Stimulated activated naive CD8-positive, alpha-beta T cell treated with anti-CD3 and anti-CD28 coated beads, Interleukin-15, amount 100 ng/mL, for 72 hours (primary cell): ENCODE results near the gene MSANTD7.
"Not testable (repeated sequence)": the region's sequence is repeated elsewhere in the genome, so short reads cannot be mapped to it uniquely, and the experiment has no call there.

ENCODE experiments used
- ATAC-seq: fragments of 150-1000 bp; cut with Tn5 transposase; 2 replicates; pipeline ENCODE4 v1.10.0; 2021; ENCODE audit warnings: mild to moderate bottlenecking, moderate library complexity
- DNase-seq, 2 donors: peaks; one replicate each; pipeline ENCODE4 v3.0.0; 2021 to 2022
- H3K27ac Mint-ChIP-seq, 2 donors: one replicate each; pipeline ENCODE4 v1.8.0; 2022; ENCODE audit warnings: mild to moderate bottlenecking in 2 of 2, mixed read lengths in 2 of 2, moderate library complexity in 2 of 2
- H3K27me3 Mint-ChIP-seq: one replicate; pipeline ENCODE4 v1.8.0; 2022; ENCODE audit warnings: mixed read lengths
- H3K4me1 Mint-ChIP-seq: one replicate; pipeline ENCODE4 v1.8.0; 2022; ENCODE audit warnings: mild to moderate bottlenecking, mixed read lengths
- H3K4me3 Mint-ChIP-seq, 2 donors: one replicate each; pipeline ENCODE4 v1.8.0; 2022; ENCODE audit warnings: mild to moderate bottlenecking in 2 of 2, mixed read lengths in 2 of 2, moderate library complexity in 1 of 2
- H3K9me3 Mint-ChIP-seq, 2 donors: one replicate each; pipeline ENCODE4 v1.8.0; 2022; ENCODE audit warnings: mixed read lengths in 2 of 2

MSANTD7 gene

GRCh38 chr10:14860791-14861190 lies 22.7 kb downstream of the MSANTD7 start:
- H3K4me3 Mint-ChIP-seq, result no peak overlapping the region
- ATAC-seq, result no peak
- no peaks in the 10 kb centered on the region for H3K4me1 Mint-ChIP-seq
- no peaks in the 10 kb centered on the region for H3K27me3 Mint-ChIP-seq
- no peak for DNase-seq
- peak overlapping the region in 1 of 2 donors; percentile 7 for H3K27ac Mint-ChIP-seq
- no peaks in the 10 kb centered on the region for H3K9me3 Mint-ChIP-seq

- H3K4me1 Mint-ChIP-seq, H3K27me3 Mint-ChIP-seq, ATAC-seq, H3K9me3 Mint-ChIP-seq, H3K27ac Mint-ChIP-seq, H3K4me3 Mint-ChIP-seq, DNase-seq: not testable (repeated sequence)
Measured at GRCh38 chr10:14864466-14864865, 26.4 kb downstream of the MSANTD7 start.

- not testable (repeated sequence) for H3K27me3 Mint-ChIP-seq, DNase-seq, H3K4me3 Mint-ChIP-seq, H3K4me1 Mint-ChIP-seq, H3K27ac Mint-ChIP-seq, H3K9me3 Mint-ChIP-seq, ATAC-seq
Measured at GRCh38 chr10:14864871-14865270, 26.8 kb downstream of the MSANTD7 start.

- Mint-ChIP-seq H3K4me3 (no peak overlapping the region), H3K9me3 (no peaks in the 10 kb centered on the region), H3K4me1 (peaks cover 19% of the 10 kb centered on the region), H3K27me3 (no peaks in the 10 kb centered on the region), H3K27ac (no peak overlapping the region)
- ATAC-seq, result no peak
- no peak for DNase-seq
Measured at GRCh38 chr10:14873090-14873760, 35.1 kb downstream of the MSANTD7 start.

- no peak overlapping the region for H3K4me3 Mint-ChIP-seq
Measured at GRCh38 chr10:14875941-14876340, 37.8 kb downstream of the MSANTD7 start.

GRCh38 chr10:14876764-14877163 lies 38.7 kb downstream of the MSANTD7 start:
- DNase-seq (no peak), ATAC-seq (no peak)
- Mint-ChIP-seq H3K27me3 (no peaks in the 10 kb centered on the region), H3K9me3 (no peaks in the 10 kb centered on the region), H3K4me3 (peak overlapping the region; percentile 96 to 98), H3K27ac (peak overlapping the region; percentile 14 to 42), H3K4me1 (peaks cover 28% of the 10 kb centered on the region)

More at GRCh38 chr10:14875941-14876340, 37.8 kb downstream of the MSANTD7 start:
- H3K4me1 Mint-ChIP-seq, result peaks cover 27% of the 10 kb centered on the region
- ATAC-seq (no peak), DNase-seq (no peak)
- H3K9me3 Mint-ChIP-seq, result no peaks in the 10 kb centered on the region
- H3K27me3 Mint-ChIP-seq, result no peaks in the 10 kb centered on the region
- H3K27ac Mint-ChIP-seq, result no peak overlapping the region

- Mint-ChIP-seq H3K27me3 (no peaks in the 10 kb centered on the region), H3K4me3 (peak within 1 kb of the TSS; percentile 96 to 98), H3K4me1 (peaks cover 43% of the 10 kb centered on the region), H3K27ac (peak within 1 kb of the TSS; percentile 92 to 95), H3K9me3 (no peaks in the 10 kb centered on the region)
- ATAC-seq (peak; percentile 95), DNase-seq (peak; percentile 94 to 96)
Measured at GRCh38 chr10:14878266-14879123, 40.4 kb downstream of the MSANTD7 start, which contains the start of gene SUV39H2. Gene SUV39H2 (plus strand): TSS chr10:14878866. CDS start chr10:14878889, 23 bp downstream.

GRCh38 chr10:14879124-14879927 lies 41.2 kb downstream of the MSANTD7 start:
- no peaks in the 10 kb centered on the region for H3K9me3 Mint-ChIP-seq
- peak; percentile 37 for ATAC-seq
- peak overlapping the region; percentile 95 to 98 for H3K4me3 Mint-ChIP-seq
- H3K27me3 Mint-ChIP-seq, result no peaks in the 10 kb centered on the region
- peaks cover 43% of the 10 kb centered on the region for H3K4me1 Mint-ChIP-seq
- DNase-seq, result peak; percentile 46 to 50
- peak overlapping the region; percentile 89 to 92 for H3K27ac Mint-ChIP-seq

GRCh38 chr10:14879928-14880193 lies 41.8 kb downstream of the MSANTD7 start:
- Mint-ChIP-seq H3K9me3 (no peaks in the 10 kb centered on the region), H3K27ac (peak overlapping the region in 1 of 2 donors; percentile 92), H3K4me3 (peak overlapping the region; percentile 95 to 98), H3K27me3 (no peaks in the 10 kb centered on the region), H3K4me1 (peaks cover 43% of the 10 kb centered on the region)
- no peak for ATAC-seq
- no peak for DNase-seq

- no peak for DNase-seq
- no peak for ATAC-seq
- Mint-ChIP-seq H3K27ac (no peak overlapping the region), H3K4me3 (peak overlapping the region; percentile 95 to 98), H3K27me3 (no peaks in the 10 kb centered on the region), H3K9me3 (no peaks in the 10 kb centered on the region), H3K4me1 (peaks cover 43% of the 10 kb centered on the region)
Measured at GRCh38 chr10:14880229-14880628, 42.1 kb downstream of the MSANTD7 start.

- Mint-ChIP-seq H3K4me1 (peaks cover 23% of the 10 kb centered on the region), H3K9me3 (no peaks in the 10 kb centered on the region), H3K27ac (no peak overlapping the region), H3K4me3 (no peak overlapping the region), H3K27me3 (no peaks in the 10 kb centered on the region)
- ATAC-seq, result peak; percentile 69
- DNase-seq, result no peak
Measured at GRCh38 chr10:14884082-14884481, 46.0 kb downstream of the MSANTD7 start.
